ENCODE measurements around the gene TTLL1. TPM values are rescaled to one million over a fixed set of nuclear protein-coding genes. Genes with fewer than 3 reads are reported as not detected.

Gene TTLL1
- total and polyA plus RNA-seq, 9 of the 15 experiments (the other 6 are each of a cell fraction or from before 2014, with no cell fraction given) = 0.06 to 0.85 (median 0.17) TPM

- ATAC-seq (no peak), FAIRE-seq (no peak), DNase-seq (ENCODE audit: extremely low read depth in 1 of 4, low spot score in 3 of 4) (no peak)
- Histone ChIP-seq H3K4me2 (ENCODE audit: insufficient read depth, low read length) (no peak overlapping the region), H3K9ac (ENCODE audit: insufficient read depth in 1 of 2, low read depth in 2 of 2, low read length in 2 of 2) (no peak overlapping the region), H3K4me3 (no peak overlapping the region), H3K9me3 (replicated peaks; ENCODE audit: control insufficient read depth, insufficient read depth, low read depth, low read length) (no peaks in the 10 kb centered on the region), H3K27me3 (ENCODE audit: control insufficient read depth in 2 of 2, insufficient read depth in 2 of 2, low read length in 2 of 2) (no peaks in the 10 kb centered on the region), H2AFZ (ENCODE audit: low read depth, low read length) (no peak overlapping the region), H3K36me3 (ENCODE audit: control insufficient read depth, insufficient read depth, low read length) (no peaks in the 10 kb centered on the region), H3K4me1 (replicated peaks in 1 of 2; ENCODE audit: control insufficient read depth in 2 of 2, insufficient read depth in 2 of 2, low read length in 2 of 2) (peaks cover 27 to 31% of the 10 kb centered on the region in 2 experiments; a peak in 4 of 5 replicates), H4K20me1 (replicated peaks; ENCODE audit: control insufficient read depth, insufficient read depth, low read length) (peaks cover 19% of the 10 kb centered on the region), H3K9me1 (ENCODE audit: control insufficient read depth, insufficient read depth, low read length) (no peaks in the 10 kb centered on the region), H3K27ac (ENCODE audit: extremely low read depth, low read depth, low read length) (no peak overlapping the region), H3K79me2 (ENCODE audit: control insufficient read depth, insufficient read depth, low read length) (peaks cover 78% of the 10 kb centered on the region)
- BruUV-seq (replicated peaks) = no TSS peak
- CTCF ChIA-PET (ENCODE audit: low intra/inter-chr PET ratio) = no interaction called here
- no peak for TF ChIP-seq ZNF766 (CRISPR knock-in tag; conservative IDR thresholded peaks at IDR 0.05)
- TF ChIP-seq TFAM (CRISPR knock-in tag; conservative IDR thresholded peaks at IDR 0.05) = no peak
- no peak for TF ChIP-seq PHF8 (IDR thresholded peaks at IDR 0.05; ENCODE audit: borderline replicate concordance, low read length)
- no peak for TF ChIP-seq ZNF384 (IDR thresholded peaks at IDR 0.05; ENCODE audit: low read depth, low read length)
- TF ChIP-seq KLF13 (tag; IDR thresholded peaks at IDR 0.05; ENCODE audit: borderline replicate concordance, low read depth) = no peak
- no peak for TF ChIP-seq ETV6 (IDR thresholded peaks at IDR 0.05; ENCODE audit: borderline replicate concordance in 1 of 2, low read depth in 2 of 2, low read length in 1 of 2)
- TF ChIP-seq ETV6 (CRISPR knock-in tag; IDR thresholded peaks at IDR 0.05; ENCODE audit: borderline replicate concordance) = no peak
- 75% methylated on average over 4 of the region's 4 CpGs for WGBS (ENCODE audit: insufficient coverage, low coverage, missing lambda C conversion rate)
- POLR2A ChIA-PET = interaction anchor here (0.7 kb wide), 1 partner anchor 1436 kb away, joined by 3 read pairs; no protein-coding TSS in a partner anchor
- in situ Hi-C loops (cut with MboI) = no loop called here
- intact Hi-C loops (cut with micrococcal nuclease) = no loop called here
Observed at GRCh38 chr22:43008921-43009320, 80.3 kb downstream of the TTLL1 start.

Data from K562 (cell line).